Peyer's patch (tissue), 4 donors: ENCODE data around the gene PIP5K1B. TPM values are rescaled to one million over a fixed set of nuclear protein-coding genes. Genes with fewer than 3 reads are reported as not detected.
A peak's percentile ranks its signal among the peaks of the same experiment; 100 is the strongest.

Experiments used
- DNase-seq, 3 donors: peaks; one replicate each; pipeline ENCODE4 v3.0.0-alpha.2; 2017 to 2019
- H3K27ac ChIP-seq, 4 donors: fragments of 200-600 bp; sonication (generic); one replicate each; pipeline ENCODE4 v1.5.1; 2016 to 2019
- H3K27me3 ChIP-seq, 2 donors: fragments of 200-600 bp; sonication (generic); one replicate each; pipeline ENCODE4 v1.5.1; 2019
- H3K36me3 ChIP-seq, 3 donors: fragments of 200-600 bp; sonication (generic); one replicate each; pipeline ENCODE4 v1.5.1; 2016 to 2019
- H3K4me1 ChIP-seq, 4 donors: fragments of 200-600 bp; sonication (generic); one replicate each; pipeline ENCODE4 v1.5.1; 2016 to 2019
- H3K4me3 ChIP-seq, 4 donors: fragments of 200-600 bp; sonication (generic); 1 replicate in 3 of 4; 2 replicates in 1 of 4; pipeline ENCODE4 v1.5.1; 2016 to 2019; ENCODE audit warnings: mild to moderate bottlenecking in 1 of 4
- H3K9me3 ChIP-seq, 4 donors: fragments of 200-600 bp; sonication (generic); one replicate each; pipeline ENCODE4 v1.5.1; 2016 to 2019; ENCODE audit warnings: mild to moderate bottlenecking in 1 of 4
- CTCF ChIP-seq, 6 experiments: fragments of 450-650 bp in 4 of 6; fragments of 200-600 bp in 2 of 6; sonication (generic) in 1 of 6; IDR thresholded peaks; one replicate each; pipeline ENCODE4 v1.5.1; 2017 to 2019; ENCODE audit warnings: antibody characterized with exemption in 6 of 6, mild to moderate bottlenecking in 3 of 6, moderate library complexity in 1 of 6
- POLR2A ChIP-seq, 2 donors: fragments of 450-650 bp; IDR thresholded peaks; one replicate each; pipeline ENCODE4 v1.5.1; 2017; ENCODE audit warnings: antibody characterized with exemption in 2 of 2, mild to moderate bottlenecking in 2 of 2, moderate library complexity in 2 of 2
- total RNA-seq, 4 donors: library from RNA; depleted of rRNA; stranded (reverse); fragments of >200 nt; gene quantifications; one replicate each; pipeline ENCODE4 v1.1.0, GENCODE V29; 2016

The PIP5K1B gene
- total RNA-seq, 4 donors from 2014 or later = 15.7 to 60.1 (median 54.4) TPM

- no peak overlapping the region for H3K27ac ChIP-seq
- peak in 1 of 3 donors; percentile 53 for DNase-seq
- no peak overlapping the region for H3K4me3 ChIP-seq
- H3K36me3 ChIP-seq = no peaks in the 10 kb centered on the region
- peaks cover 0 to 7% (median 0%) of the 10 kb centered on the region in 4 donors for H3K4me1 ChIP-seq
- H3K27me3 ChIP-seq = no peaks in the 10 kb centered on the region
- no peaks in the 10 kb centered on the region for H3K9me3 ChIP-seq
- TF ChIP-seq CTCF (IDR thresholded peaks at IDR 0.05) = no peak
- TF ChIP-seq POLR2A (IDR thresholded peaks at IDR 0.05) = no peak
These were observed 70.1 kb downstream of the PIP5K1B start for GRCh38 chr9:68775003-68775730.

GRCh38 chr9:68777070-68777763, 72.2 kb downstream of the PIP5K1B start:
- Histone ChIP-seq H3K4me1 (peaks cover 0 to 24% (median 4%) of the 10 kb centered on the region in 4 donors), H3K4me3 (no peak overlapping the region), H3K27me3 (no peaks in the 10 kb centered on the region), H3K36me3 (no peaks in the 10 kb centered on the region), H3K27ac (no peak overlapping the region), H3K9me3 (no peaks in the 10 kb centered on the region)
- TF ChIP-seq POLR2A (IDR thresholded peaks at IDR 0.05) = no peak
- TF ChIP-seq CTCF (IDR thresholded peaks at IDR 0.05) = no peak
- DNase-seq = no peak

- Histone ChIP-seq H3K27ac (peak overlapping the region in 2 of 4 donors; percentile 91), H3K4me3 (no peak overlapping the region), H3K27me3 (no peaks in the 10 kb centered on the region), H3K4me1 (peaks cover 0 to 38% (median 7%) of the 10 kb centered on the region in 4 donors), H3K9me3 (no peaks in the 10 kb centered on the region), H3K36me3 (no peaks in the 10 kb centered on the region)
- no peak for DNase-seq
- TF ChIP-seq CTCF (IDR thresholded peaks at IDR 0.05) (no peak), POLR2A (IDR thresholded peaks at IDR 0.05) (no peak)
These were observed 73.6 kb downstream of the PIP5K1B start for GRCh38 chr9:68778635-68779034.

- Histone ChIP-seq H3K27ac (peak overlapping the region; percentile 89 to 92 (median 91)), H3K4me3 (peak overlapping the region; percentile 62 to 71 (median 68)), H3K9me3 (no peaks in the 10 kb centered on the region), H3K36me3 (no peaks in the 10 kb centered on the region), H3K27me3 (no peaks in the 10 kb centered on the region), H3K4me1 (peaks cover 0 to 48% (median 8%) of the 10 kb centered on the region in 4 donors)
- TF ChIP-seq CTCF (IDR thresholded peaks at IDR 0.05) (peak in 3 of 6 experiments; percentile 32 to 35 (median 35)), POLR2A (IDR thresholded peaks at IDR 0.05) (peak; percentile 66 to 87)
- peak; percentile 87 to 96 (median 95) for DNase-seq
These were observed 74.7 kb downstream of the PIP5K1B start for GRCh38 chr9:68779558-68780379.

- peaks cover 0 to 54% (median 8%) of the 10 kb centered on the region in 4 donors for H3K4me1 ChIP-seq
- no peaks in the 10 kb centered on the region for H3K9me3 ChIP-seq
- TF ChIP-seq POLR2A (IDR thresholded peaks at IDR 0.05) (no peak), CTCF (IDR thresholded peaks at IDR 0.05) (peak in 1 of 6 experiments; percentile 8)
- no peaks in the 10 kb centered on the region for H3K36me3 ChIP-seq
- no peaks in the 10 kb centered on the region for H3K27me3 ChIP-seq
- DNase-seq = no peak
- H3K27ac ChIP-seq = peak overlapping the region; percentile 89 to 92 (median 91)
- peak overlapping the region; percentile 62 to 71 (median 68) for H3K4me3 ChIP-seq
These were observed 75.3 kb downstream of the PIP5K1B start for GRCh38 chr9:68780380-68780712.
